Skeletal muscle satellite cell (primary cell): ENCODE data around the gene RIOX2.

Experiments used
- H3K27me3 ChIP-seq: 2 replicates; pipeline ENCODE4 v1.7.0; 2013; ENCODE audit warnings: low read length; ENCODE audit not compliant: control insufficient read depth, insufficient read depth
- H3K36me3 ChIP-seq: 2 replicates; pipeline ENCODE4 v1.7.0; 2013; ENCODE audit warnings: mild to moderate bottlenecking, control low read depth, low read length; ENCODE audit not compliant: insufficient read depth
- H3K4me1 ChIP-seq: 2 replicates; pipeline ENCODE4 v1.7.0; 2013; ENCODE audit warnings: low read length; ENCODE audit not compliant: control insufficient read depth, insufficient read depth
- H3K4me2 ChIP-seq: 2 replicates; pipeline ENCODE4 v1.7.0; 2013; ENCODE audit warnings: mild to moderate bottlenecking, low read length
- H3K4me3 ChIP-seq: 2 replicates; pipeline ENCODE4 v1.7.0; 2013; ENCODE audit warnings: low read length
- H3K9ac ChIP-seq: 2 replicates; pipeline ENCODE4 v1.7.0; 2013; ENCODE audit warnings: mild to moderate bottlenecking, low read depth, low read length, moderate library complexity
- H3K9me3 ChIP-seq: replicated peaks from 2 replicates; pipeline ENCODE4 v1.7.0; 2013; ENCODE audit warnings: mild to moderate bottlenecking, control low read depth, low read length

The RIOX2 gene

DNA sequence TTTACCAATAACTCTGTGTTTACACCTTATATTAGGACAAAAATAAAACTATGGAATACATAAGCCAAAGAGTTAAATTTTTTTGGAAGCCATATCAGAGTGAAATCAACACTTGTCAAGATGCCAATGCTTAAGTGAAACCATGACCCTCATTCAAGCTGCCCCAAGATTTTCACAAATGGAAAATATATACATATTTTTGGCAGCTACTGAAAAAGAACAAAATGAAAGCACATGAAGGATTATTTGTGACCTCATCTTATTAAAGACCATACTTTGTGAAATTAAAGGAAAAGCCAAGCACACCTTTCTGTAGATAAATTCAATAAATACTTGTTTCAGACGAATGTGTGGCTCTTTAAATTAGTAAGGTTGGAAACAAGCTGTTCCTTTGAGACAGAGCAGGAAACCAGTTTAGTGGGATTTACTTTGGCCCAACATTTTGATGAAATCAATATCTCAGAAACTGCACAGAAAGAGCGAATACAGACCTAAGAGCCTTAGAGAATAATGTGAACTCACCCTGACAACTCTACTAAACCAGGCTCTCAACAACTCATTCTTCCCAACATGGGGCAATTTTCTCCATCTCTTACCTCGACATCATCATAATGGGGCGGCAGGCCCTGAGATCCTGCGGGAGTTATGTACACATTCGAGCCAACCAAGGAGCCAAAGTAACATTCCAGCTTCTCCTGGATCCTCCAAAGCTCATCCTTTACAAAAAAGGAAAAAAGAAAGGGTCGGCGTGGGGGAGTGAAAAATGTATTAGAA, 11.1 kb downstream of the RIOX2 start:
- H3K4me2 ChIP-seq: no peak overlapping the region
- H3K9me3 ChIP-seq: no peaks in the 10 kb centered on the region
- no peak overlapping the region for H3K9ac ChIP-seq
- H3K27me3 ChIP-seq: no peaks in the 10 kb centered on the region
- no peak overlapping the region for H3K4me3 ChIP-seq
- H3K36me3 ChIP-seq: peaks cover 34% of the 10 kb centered on the region
- peaks cover 8% of the 10 kb centered on the region for H3K4me1 ChIP-seq

DNA sequence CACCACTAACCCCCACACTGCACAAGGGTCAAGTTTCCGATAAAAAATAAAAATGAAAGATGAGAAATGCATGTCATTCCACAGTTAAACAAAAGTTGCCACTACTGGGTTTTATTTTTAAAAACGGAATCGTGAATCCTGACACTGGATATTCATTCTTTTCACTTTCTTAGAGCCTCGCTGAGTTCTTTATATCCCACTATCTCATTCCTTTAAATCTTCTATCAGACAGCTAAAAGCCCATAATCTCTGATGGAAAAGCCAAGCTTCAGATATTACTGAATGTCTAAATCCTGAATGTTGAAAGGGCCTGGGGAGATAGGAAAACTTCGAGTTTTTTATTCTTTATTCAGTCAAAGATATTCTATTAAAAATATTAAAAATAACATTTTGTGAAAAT, 11.7 kb downstream of the RIOX2 start:
- no peak overlapping the region for H3K4me3 ChIP-seq
- no peaks in the 10 kb centered on the region for H3K9me3 ChIP-seq
- H3K27me3 ChIP-seq: no peaks in the 10 kb centered on the region
- H3K4me1 ChIP-seq: peaks cover 8% of the 10 kb centered on the region
- peaks cover 34% of the 10 kb centered on the region for H3K36me3 ChIP-seq
- H3K9ac ChIP-seq: no peak overlapping the region
- no peak overlapping the region for H3K4me2 ChIP-seq

DNA sequence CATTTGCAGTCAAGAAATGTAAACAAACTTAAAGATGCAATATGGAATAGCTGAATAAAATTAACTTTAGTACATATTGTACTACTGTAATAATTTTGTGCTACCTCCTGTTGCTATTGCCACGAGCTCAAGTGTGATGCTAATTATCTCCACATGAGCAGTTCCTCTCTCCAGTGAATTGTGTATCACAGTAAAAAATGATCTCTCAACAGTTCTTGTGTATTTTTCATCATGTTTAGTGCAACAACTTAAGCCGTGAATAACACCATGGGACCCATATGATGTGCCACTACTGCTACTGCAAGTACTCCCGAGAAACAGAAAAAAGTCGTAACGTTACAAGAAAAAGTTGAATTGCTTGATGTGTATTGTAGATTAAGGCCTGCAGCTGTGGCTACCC, 12.4 kb downstream of the RIOX2 start:
- Histone ChIP-seq H3K27me3 (no peaks in the 10 kb centered on the region), H3K4me2 (no peak overlapping the region), H3K4me3 (no peak overlapping the region), H3K9me3 (no peaks in the 10 kb centered on the region), H3K36me3 (peaks cover 34% of the 10 kb centered on the region), H3K4me1 (peaks cover 8% of the 10 kb centered on the region), H3K9ac (no peak overlapping the region)

DNA sequence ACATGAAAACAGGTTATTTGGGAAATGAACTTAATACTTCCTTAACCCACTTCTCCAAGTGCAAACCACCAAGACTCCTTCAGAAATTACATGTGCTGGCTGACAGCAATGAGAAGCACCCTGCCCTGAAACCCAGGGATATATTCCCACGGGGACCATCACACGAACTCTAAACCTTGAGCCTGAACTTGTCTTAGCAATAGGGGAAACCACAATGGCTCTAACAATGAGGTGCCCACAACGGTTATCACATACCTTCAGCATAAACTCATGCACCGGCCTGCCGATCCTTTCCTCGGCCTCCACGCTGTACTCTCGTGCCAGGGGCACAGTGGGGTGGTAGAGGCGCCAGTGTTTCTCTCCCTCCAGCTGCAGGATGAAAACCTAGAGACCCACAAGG, 13.4 kb downstream of the RIOX2 start:
- Histone ChIP-seq H3K27me3 (no peaks in the 10 kb centered on the region), H3K9me3 (no peaks in the 10 kb centered on the region), H3K4me1 (peaks cover 8% of the 10 kb centered on the region), H3K4me3 (no peak overlapping the region), H3K4me2 (no peak overlapping the region), H3K36me3 (peaks cover 39% of the 10 kb centered on the region), H3K9ac (no peak overlapping the region)

DNA sequence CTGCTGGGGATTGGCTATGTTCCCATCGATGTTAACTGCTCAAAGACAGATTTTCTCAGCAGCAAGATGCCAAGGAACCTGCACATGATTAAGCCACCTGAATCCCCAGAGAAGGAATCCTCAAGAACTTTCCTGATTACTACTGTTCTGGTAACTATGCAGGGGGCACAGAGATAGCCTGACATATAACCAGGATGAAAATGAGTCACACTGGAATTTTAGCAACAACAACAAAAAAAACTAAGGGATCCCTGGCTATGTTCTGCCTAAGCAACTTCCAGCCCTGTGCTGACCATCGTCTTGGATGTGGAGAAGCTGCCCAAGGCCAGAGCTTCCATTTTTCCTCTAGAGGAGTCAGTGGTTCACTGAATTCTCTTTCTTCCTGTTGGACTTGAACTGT, 13.8 kb downstream of the RIOX2 start:
- Histone ChIP-seq H3K4me1 (peaks cover 8% of the 10 kb centered on the region), H3K9ac (no peak overlapping the region), H3K4me3 (no peak overlapping the region), H3K36me3 (peaks cover 42% of the 10 kb centered on the region), H3K27me3 (no peaks in the 10 kb centered on the region), H3K4me2 (no peak overlapping the region), H3K9me3 (no peaks in the 10 kb centered on the region)

DNA sequence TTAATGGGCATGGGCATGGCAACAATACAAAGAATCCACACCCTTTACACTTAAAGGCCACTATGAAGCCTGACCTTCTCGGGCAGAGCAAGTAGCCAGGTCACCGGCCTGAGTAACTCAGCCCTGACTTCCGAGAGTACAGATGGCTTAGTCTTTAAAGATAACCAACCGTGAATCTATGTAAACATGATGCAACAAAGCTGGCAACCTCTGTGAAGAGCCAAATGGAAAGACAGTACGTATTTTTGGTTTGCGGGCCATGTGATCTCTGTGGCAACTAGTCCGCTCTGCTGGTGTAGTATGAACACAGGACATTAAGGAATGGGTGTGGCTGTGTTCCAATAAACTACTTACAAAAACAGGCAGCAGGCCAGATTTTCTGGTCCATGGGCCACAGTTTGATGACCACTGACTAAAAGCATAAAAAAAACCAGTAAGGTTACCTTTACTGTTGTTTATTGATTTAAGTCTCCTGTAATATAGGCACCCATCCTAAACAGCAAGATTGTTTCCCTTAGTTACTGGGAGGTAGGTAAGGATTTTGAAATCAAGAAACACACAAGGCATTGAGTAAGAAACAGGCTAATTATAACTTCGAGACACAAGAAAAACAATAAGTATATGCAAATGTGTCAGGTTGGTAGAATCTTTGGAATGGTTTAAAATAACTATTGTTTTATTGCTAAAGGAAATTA, 14.5 kb downstream of the RIOX2 start:
- Histone ChIP-seq H3K36me3 (peaks cover 45% of the 10 kb centered on the region), H3K4me2 (no peak overlapping the region), H3K4me3 (no peak overlapping the region)

DNA sequence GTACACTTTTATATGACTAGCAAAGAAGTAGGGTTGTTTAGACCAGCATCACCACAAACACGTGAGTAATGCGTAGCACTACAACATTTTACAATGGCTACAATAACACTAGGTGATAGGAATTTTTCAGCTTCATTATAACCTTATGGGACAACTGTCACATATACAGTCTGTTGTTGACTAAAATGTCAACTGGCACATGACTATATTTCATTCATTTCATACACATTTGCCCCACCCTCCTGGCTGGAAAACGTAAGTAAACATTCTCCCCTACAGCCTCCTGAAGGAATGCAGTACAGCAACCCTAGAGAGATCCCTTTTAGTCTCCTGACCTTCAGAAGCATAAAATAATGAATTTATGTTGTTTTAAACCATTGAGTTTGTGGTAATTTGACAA, 16.2 kb downstream of the RIOX2 start:
- no peak overlapping the region for H3K4me3 ChIP-seq
- H3K27me3 ChIP-seq: no peaks in the 10 kb centered on the region
- no peak overlapping the region for H3K4me2 ChIP-seq
- no peak overlapping the region for H3K9ac ChIP-seq
- H3K9me3 ChIP-seq: no peaks in the 10 kb centered on the region
- H3K36me3 ChIP-seq: peaks cover 41% of the 10 kb centered on the region
- peaks cover 19% of the 10 kb centered on the region for H3K4me1 ChIP-seq

More for the DNA sequence above, 14.5 kb downstream of the RIOX2 start:
- H3K4me1 ChIP-seq: peaks cover 12% of the 10 kb centered on the region
- no peak overlapping the region for H3K9ac ChIP-seq
- no peaks in the 10 kb centered on the region for H3K27me3 ChIP-seq
- H3K9me3 ChIP-seq: no peaks in the 10 kb centered on the region

DNA sequence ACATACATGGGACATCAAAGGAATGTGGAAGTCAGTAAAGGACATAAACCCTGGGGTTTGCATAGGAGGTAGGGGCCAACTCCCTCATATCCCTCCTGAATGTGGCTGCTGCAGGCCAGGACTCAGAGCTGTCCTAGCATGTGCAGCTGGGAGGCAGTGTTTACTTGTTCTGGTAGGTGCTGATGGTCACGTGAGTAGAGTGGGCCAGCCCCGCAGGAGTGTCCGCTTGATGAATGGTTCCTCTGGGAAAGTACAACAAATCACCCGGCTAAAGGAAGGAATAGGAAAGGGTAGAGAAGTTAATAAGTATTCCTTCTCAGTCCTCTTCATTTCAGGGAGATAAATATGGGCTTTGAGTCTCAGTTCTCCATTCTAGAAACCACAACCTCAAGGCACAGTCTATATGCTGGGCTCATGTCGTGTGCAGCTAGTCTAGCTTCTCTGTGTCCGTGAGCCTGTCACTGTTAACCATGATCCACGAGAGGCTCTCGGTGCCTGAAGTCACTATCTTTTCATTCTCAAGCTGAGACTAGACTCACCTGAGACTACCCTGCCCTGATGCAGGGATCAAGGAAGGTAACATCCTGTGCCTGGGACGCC, 17.9 kb downstream of the RIOX2 start:
- Histone ChIP-seq H3K27me3 (no peaks in the 10 kb centered on the region), H3K36me3 (peaks cover 47% of the 10 kb centered on the region), H3K9ac (no peak overlapping the region), H3K4me2 (no peak overlapping the region), H3K4me3 (no peak overlapping the region), H3K4me1 (peaks cover 19% of the 10 kb centered on the region), H3K9me3 (no peaks in the 10 kb centered on the region)

DNA sequence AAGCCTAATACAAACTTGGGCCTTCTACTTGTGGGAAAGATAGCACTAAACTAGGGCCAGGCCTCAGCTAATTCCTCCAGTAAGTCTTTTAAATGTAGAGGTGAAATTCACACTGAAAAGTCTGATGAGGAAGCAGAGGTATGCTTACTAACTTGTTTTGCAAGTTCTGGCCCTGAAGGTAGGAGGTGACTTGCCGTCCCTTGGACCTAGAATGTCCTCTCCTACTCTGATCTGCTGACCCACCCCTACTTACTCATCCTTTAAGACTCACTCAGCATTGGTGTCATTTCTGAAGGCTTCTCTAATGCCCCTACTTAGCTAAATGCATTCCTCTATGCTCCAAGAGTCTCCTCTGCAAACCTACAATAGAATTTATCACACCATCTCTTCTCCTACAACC, 19.4 kb downstream of the RIOX2 start:
- no peaks in the 10 kb centered on the region for H3K27me3 ChIP-seq

DNA sequence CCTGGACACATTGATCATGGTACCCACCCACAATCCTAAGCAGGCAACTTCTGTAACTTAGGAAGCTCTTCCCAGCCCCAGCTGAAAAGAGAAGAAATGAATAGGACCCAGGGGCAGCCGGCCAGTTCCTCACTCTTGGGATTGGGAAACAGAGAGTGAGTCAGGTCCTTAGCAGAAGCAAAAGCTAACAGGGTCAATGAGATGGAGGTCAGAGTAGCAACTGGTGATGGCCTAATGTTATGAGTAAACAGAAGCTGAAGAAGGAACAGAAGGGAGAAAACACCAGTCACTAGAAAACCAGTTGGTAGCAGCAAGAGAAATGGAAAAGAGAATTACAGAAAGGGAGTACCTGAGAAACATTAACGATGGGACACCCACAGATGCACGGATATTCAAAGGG, 20.0 kb downstream of the RIOX2 start:
- H3K36me3 ChIP-seq: peaks cover 52% of the 10 kb centered on the region
- peaks cover 11% of the 10 kb centered on the region for H3K4me1 ChIP-seq
- no peaks in the 10 kb centered on the region for H3K27me3 ChIP-seq
- H3K9ac ChIP-seq: no peak overlapping the region
- H3K9me3 ChIP-seq: no peaks in the 10 kb centered on the region
- no peak overlapping the region for H3K4me3 ChIP-seq
- no peak overlapping the region for H3K4me2 ChIP-seq

More for the DNA sequence above, 19.4 kb downstream of the RIOX2 start:
- H3K36me3 ChIP-seq: peaks cover 57% of the 10 kb centered on the region
- peaks cover 14% of the 10 kb centered on the region for H3K4me1 ChIP-seq
- H3K4me3 ChIP-seq: no peak overlapping the region
- no peaks in the 10 kb centered on the region for H3K9me3 ChIP-seq
- H3K9ac ChIP-seq: no peak overlapping the region
- no peak overlapping the region for H3K4me2 ChIP-seq

DNA sequence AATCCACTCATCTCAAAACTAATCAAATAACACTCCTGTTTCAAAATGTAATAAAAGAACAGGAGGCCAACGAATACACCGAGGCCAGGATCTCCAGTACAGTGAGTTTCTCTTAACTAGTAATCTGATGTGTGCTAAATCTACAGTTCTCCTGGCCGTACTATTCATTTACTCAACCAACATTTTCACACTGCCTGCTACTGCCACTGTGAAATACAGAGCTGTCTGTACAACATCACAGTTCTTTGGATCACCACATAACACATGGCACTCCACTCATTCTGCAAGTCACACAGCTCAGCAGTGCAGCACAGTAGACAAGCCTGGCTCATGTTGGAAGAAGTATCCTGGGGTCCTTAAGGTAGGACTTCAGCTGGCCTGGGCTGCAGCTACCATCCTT, 21.9 kb downstream of the RIOX2 start:
- no peak overlapping the region for H3K9ac ChIP-seq
- H3K36me3 ChIP-seq: peaks cover 66% of the 10 kb centered on the region

More for the DNA sequence above, 21.9 kb downstream of the RIOX2 start:
- Histone ChIP-seq H3K4me1 (peaks cover 11% of the 10 kb centered on the region), H3K4me2 (no peak overlapping the region), H3K4me3 (no peak overlapping the region), H3K9me3 (no peaks in the 10 kb centered on the region), H3K27me3 (no peaks in the 10 kb centered on the region)
